ENCODE data around the gene DOK7. TPM values are rescaled to one million over a fixed set of nuclear protein-coding genes. Genes with fewer than 3 reads are reported as not detected.

DOK7 gene
- polyA plus RNA-seq, 1 donor (not counting 4 experiments of a cell fraction or from before 2014, with no cell fraction given), result 0.13 TPM

GRCh38 chr4:3429651-3430050, 33.5 kb upstream of the DOK7 start:
- DNase-seq (ENCODE audit: low read depth, low spot score) (no peak), FAIRE-seq (no peak)
- Histone ChIP-seq H3K27ac (ENCODE audit: control insufficient read depth, insufficient read depth, low read length) (no peak overlapping the region), H4K20me1 (ENCODE audit: control insufficient read depth, extremely low read depth, insufficient read depth, low read length) (no peaks in the 10 kb centered on the region), H3K4me3 (ENCODE audit: control insufficient read depth in 2 of 3, extremely low read depth in 1 of 3, insufficient read depth in 2 of 3, low read depth in 1 of 3, low read length in 3 of 3) (no peak overlapping the region), H2AFZ (ENCODE audit: control insufficient read depth, low read length) (no peak overlapping the region), H3K9me1 (ENCODE audit: control insufficient read depth, extremely low read depth, insufficient read depth, low read length) (no peaks in the 10 kb centered on the region), H3K9ac (ENCODE audit: control insufficient read depth, extremely low read depth, insufficient read depth, low read length) (no peak overlapping the region), H3K36me3 (ENCODE audit: control insufficient read depth in 2 of 2, extremely low read depth in 1 of 2, insufficient read depth in 2 of 2, low read length in 2 of 2) (peaks cover 15 to 28% of the 10 kb centered on the region in 2 experiments), H3K4me1 (ENCODE audit: control insufficient read depth, extremely low read depth, insufficient read depth, low read length) (no peaks in the 10 kb centered on the region), H3K79me2 (ENCODE audit: control insufficient read depth, insufficient read depth, low read length) (no peaks in the 10 kb centered on the region), H3K4me2 (ENCODE audit: control insufficient read depth, extremely low read depth, insufficient read depth, low read depth, low read length) (no peak overlapping the region), H3K27me3 (ENCODE audit: control insufficient read depth, extremely low read depth, insufficient read depth, low read length) (no peaks in the 10 kb centered on the region), H3K9me3 (ENCODE audit: control insufficient read depth, low read depth, low read length) (no peaks in the 10 kb centered on the region)
- dilution Hi-C loops (cut with MboI; ENCODE audit: extremely low pct_ligation_motif_present, low sequenced_read_pairs), result no loop called here
- TF ChIP-seq CTCF (optimal IDR thresholded peaks at IDR 0.05 in 1 of 3, IDR thresholded peaks at IDR 0.05 in 1 of 3, conservative IDR thresholded peaks at IDR 0.05 in 1 of 3; ENCODE audit: extremely low read depth in 1 of 3, insufficient read depth in 2 of 3, low read length in 3 of 3) (no peak), EZH2 (IDR thresholded peaks at IDR 0.05; ENCODE audit: low read length) (no peak)

- no peak overlapping the region for H3K27ac ChIP-seq (ENCODE audit: control insufficient read depth, insufficient read depth, low read length)
- no peaks in the 10 kb centered on the region for H3K9me3 ChIP-seq (ENCODE audit: control insufficient read depth, low read depth, low read length)
- DNase-seq (ENCODE audit: low read depth, low spot score) (no peak), FAIRE-seq (no peak)
- no peak for TF ChIP-seq CTCF (optimal IDR thresholded peaks at IDR 0.05 in 1 of 3, IDR thresholded peaks at IDR 0.05 in 1 of 3, conservative IDR thresholded peaks at IDR 0.05 in 1 of 3; ENCODE audit: extremely low read depth in 1 of 3, insufficient read depth in 2 of 3, low read length in 3 of 3)
- TF ChIP-seq EZH2 (IDR thresholded peaks at IDR 0.05; ENCODE audit: low read length), result no peak
- no peak overlapping the region for H2AFZ ChIP-seq (ENCODE audit: control insufficient read depth, low read length)
- no peaks in the 10 kb centered on the region for H3K9me1 ChIP-seq (ENCODE audit: control insufficient read depth, extremely low read depth, insufficient read depth, low read length)
- H3K79me2 ChIP-seq (ENCODE audit: control insufficient read depth, insufficient read depth, low read length), result no peaks in the 10 kb centered on the region
- no peak overlapping the region for H3K9ac ChIP-seq (ENCODE audit: control insufficient read depth, extremely low read depth, insufficient read depth, low read length)
- peaks cover 15 to 21% of the 10 kb centered on the region in 2 experiments for H3K36me3 ChIP-seq (ENCODE audit: control insufficient read depth in 2 of 2, extremely low read depth in 1 of 2, insufficient read depth in 2 of 2, low read length in 2 of 2)
- H3K4me1 ChIP-seq (ENCODE audit: control insufficient read depth, extremely low read depth, insufficient read depth, low read length), result no peaks in the 10 kb centered on the region
- dilution Hi-C loops (cut with MboI; ENCODE audit: extremely low pct_ligation_motif_present, low sequenced_read_pairs), result no loop called here
- no peaks in the 10 kb centered on the region for H3K27me3 ChIP-seq (ENCODE audit: control insufficient read depth, extremely low read depth, insufficient read depth, low read length)
- no peak overlapping the region for H3K4me2 ChIP-seq (ENCODE audit: control insufficient read depth, extremely low read depth, insufficient read depth, low read depth, low read length)
- H3K4me3 ChIP-seq (ENCODE audit: control insufficient read depth in 2 of 3, extremely low read depth in 1 of 3, insufficient read depth in 2 of 3, low read depth in 1 of 3, low read length in 3 of 3), result no peak overlapping the region
- H4K20me1 ChIP-seq (ENCODE audit: control insufficient read depth, extremely low read depth, insufficient read depth, low read length), result no peaks in the 10 kb centered on the region
Observed at GRCh38 chr4:3430524-3430923, 32.6 kb upstream of the DOK7 start.
